H1 (cell line): ENCODE data around the gene SPG7. TPM values are rescaled to one million over a fixed set of nuclear protein-coding genes. Genes with fewer than 3 reads are reported as not detected.

Experiments used
- CHD7 ChIP-seq: fragments of 300-600 bp; sonication (generic); IDR thresholded peaks from 2 replicates; pipeline ENCODE4 v1.7.1; 2012; ENCODE audit warnings: low read length, moderate library complexity, mild to moderate bottlenecking, inconsistent platforms; ENCODE audit not compliant: insufficient replicate concordance
- GTF2F1 ChIP-seq: IDR thresholded peaks from 2 replicates; pipeline ENCODE4 v1.6.1; 2012; ENCODE audit warnings: low read depth, low read length, improper control_type of control experiment, borderline replicate concordance
- POLR2AphosphoS5 ChIP-seq: IDR thresholded peaks from 2 replicates; pipeline ENCODE4 v1.6.1; 2011; ENCODE audit warnings: low read depth, low read length
- RAD21 ChIP-seq, 2 experiments: IDR thresholded peaks in 1 of 2; conservative IDR thresholded peaks in 1 of 2; 2 replicates each; pipeline ENCODE4 v1.6.1; 2011; ENCODE audit warnings: low read depth in 2 of 2, low read length in 2 of 2, improper control_type of control experiment in 1 of 2, inconsistent platforms in 1 of 2, mild to moderate bottlenecking in 1 of 2, moderate library complexity in 1 of 2
- SIX5 ChIP-seq: IDR thresholded peaks from 2 replicates; pipeline ENCODE4 v1.6.1; 2011; ENCODE audit warnings: mild to moderate bottlenecking, low read depth, low read length
- polyA plus RNA-seq, 7 experiments: library from polyadenylated mRNA; depleted of rRNA in 3 of 7; stranded (reverse) in 5 of 7; unstranded in 2 of 7; fragments of >200 nt in 5 of 7; fragments of 200-250 nt in 2 of 7; gene quantifications; 1 replicate in 5 of 7; 2 replicates in 1 of 7; 4 replicates in 1 of 7; pipeline versions ENCODE4 v1.2.1 to v1.2.3, GENCODE V29; 2011 to 2013; ENCODE audit warnings: missing spikeins in 2 of 7, mixed read lengths in 2 of 7
- total RNA-seq: library from RNA; stranded (reverse); fragmentation: NEBNext Ultra II Directional; extraction: Animal tissue kit (Norgen Biotek cat#: 25700); gene quantifications from 2 replicates; pipeline ENCODE4 v1.2.1, GENCODE V29; 2021

Gene SPG7
- total and polyA plus RNA-seq, 2 of the 8 experiments (the other 6 are each of a cell fraction or from before 2014, with no cell fraction given), result 72.1 to 113 TPM

GRCh38 chr16:89557690-89558490 lies 49.7 kb downstream of the SPG7 start (continued):
- TF ChIP-seq CHD7, result no peak
- TF ChIP-seq RAD21 (IDR thresholded peaks at IDR 0.05 in 1 of 2, conservative IDR thresholded peaks at IDR 0.05 in 1 of 2; ENCODE audit: low read depth in 2 of 2, low read length in 2 of 2), result no peak
- TF ChIP-seq GTF2F1, result no peak
- TF ChIP-seq SIX5, result no peak
- no peak for TF ChIP-seq POLR2AphosphoS5
- TF ChIP-seq, all 59 proteins: peak for 0
